Skin epidermis (tissue), 12 donors: ENCODE data around the gene TMEM208.

Experiments
- H3K27ac ChIP-seq, 21 experiments: fragments of 200-600 bp; sonication (generic) in 11 of 21; one replicate each; pipeline ENCODE4 v1.5.0; 2020; ENCODE audit warnings: mild to moderate bottlenecking in 3 of 21, inconsistent platforms in 2 of 21, moderate library complexity in 2 of 21
- H3K4me3 ChIP-seq, 7 experiments: fragments of 200-600 bp; sonication (generic) in 2 of 7; one replicate each; pipeline ENCODE4 v1.5.0; 2020; ENCODE audit warnings: inconsistent platforms in 2 of 7, mild to moderate bottlenecking in 2 of 7, moderate library complexity in 1 of 7

TMEM208 gene

GRCh38 chr16:67260426-67261063 is 33.6 kb downstream of the TMEM208 start:
- Histone ChIP-seq H3K4me3 (no peak overlapping the region), H3K27ac (no peak overlapping the region)

- H3K27ac ChIP-seq: no peak overlapping the region
These were observed 36.3 kb downstream of the TMEM208 start for GRCh38 chr16:67263201-67263600.

GRCh38 chr16:67264277-67264676 is 37.3 kb downstream of the TMEM208 start:
- Histone ChIP-seq H3K4me3 (no peak overlapping the region), H3K27ac (no peak overlapping the region)

More at GRCh38 chr16:67263201-67263600, 36.3 kb downstream of the TMEM208 start:
- H3K4me3 ChIP-seq: no peak overlapping the region

GRCh38 chr16:67264866-67265265 is 37.9 kb downstream of the TMEM208 start:
- no peak overlapping the region for H3K4me3 ChIP-seq
- no peak overlapping the region for H3K27ac ChIP-seq

GRCh38 chr16:67265834-67266233 is 38.9 kb downstream of the TMEM208 start:
- no peak overlapping the region for H3K27ac ChIP-seq
- no peak overlapping the region for H3K4me3 ChIP-seq

GRCh38 chr16:67268136-67268579 is 41.2 kb downstream of the TMEM208 start:
- H3K27ac ChIP-seq: no peak overlapping the region

GRCh38 chr16:67269766-67270165 is 42.8 kb downstream of the TMEM208 start:
- no peak overlapping the region for H3K27ac ChIP-seq

More at GRCh38 chr16:67268136-67268579, 41.2 kb downstream of the TMEM208 start:
- no peak overlapping the region for H3K4me3 ChIP-seq

GRCh38 chr16:67270931-67271338 is 44.0 kb downstream of the TMEM208 start:
- H3K27ac ChIP-seq: no peak overlapping the region
- no peak overlapping the region for H3K4me3 ChIP-seq

More at GRCh38 chr16:67269766-67270165, 42.8 kb downstream of the TMEM208 start:
- no peak overlapping the region for H3K4me3 ChIP-seq

GRCh38 chr16:67271446-67271845 is 44.5 kb downstream of the TMEM208 start:
- Histone ChIP-seq H3K4me3 (no peak overlapping the region), H3K27ac (no peak overlapping the region)

GRCh38 chr16:67275321-67275720 is 48.4 kb downstream of the TMEM208 start:
- Histone ChIP-seq H3K4me3 (no peak overlapping the region), H3K27ac (no peak overlapping the region)

GRCh38 chr16:67277294-67277998 is 50.5 kb downstream of the TMEM208 start:
- peak overlapping the region in 2 of 7 experiments; percentile 13 to 76 for H3K4me3 ChIP-seq
- peak overlapping the region in 19 of 21 experiments; percentile 12 to 94 (median 83) for H3K27ac ChIP-seq

- H3K27ac ChIP-seq: peak overlapping the region in 20 of 21 experiments; percentile 12 to 94 (median 82)
- H3K4me3 ChIP-seq: peak overlapping the region; percentile 46 to 87 (median 59)
These were observed 51.3 kb downstream of the TMEM208 start for GRCh38 chr16:67277999-67278772.
